Stomach (tissue), 9 donors: ENCODE measurements around the gene MPST. TPM values are rescaled to one million over a fixed set of nuclear protein-coding genes. Genes with fewer than 3 reads are reported as not detected.

Experiments
- DNase-seq, 2 donors: peaks; one replicate each; pipeline versions ENCODE4 v3.0.0 to v3.0.0-alpha.2; 2013 to 2019
- H3K27ac ChIP-seq, 5 donors: fragments of 200-600 bp in 4 of 5; sonication (generic) in 4 of 5; one replicate each; pipeline ENCODE4 v1.5.1; 2013 to 2019; ENCODE audit warnings: mild to moderate bottlenecking in 1 of 5, moderate library complexity in 1 of 5
- H3K27me3 ChIP-seq, 3 donors: fragments of 200-600 bp; sonication (generic); one replicate each; pipeline ENCODE4 v1.5.1; 2017 to 2019; ENCODE audit warnings: mixed run types in 1 of 3
- H3K36me3 ChIP-seq, 4 donors: fragments of 200-600 bp; sonication (generic); 1 replicate in 3 of 4; 2 replicates in 1 of 4; pipeline ENCODE4 v1.5.1; 2016 to 2019
- H3K4me1 ChIP-seq, 4 donors: fragments of 200-600 bp; sonication (generic); one replicate each; pipeline ENCODE4 v1.5.1; 2016 to 2019
- H3K4me3 ChIP-seq, 4 donors: fragments of 200-600 bp; sonication (generic) in 3 of 4; one replicate each; pipeline ENCODE4 v1.5.1; 2016 to 2019; ENCODE audit warnings: mild to moderate bottlenecking in 1 of 4
- H3K9me3 ChIP-seq, 4 donors: fragments of 200-600 bp; sonication (generic); one replicate each; pipeline ENCODE4 v1.5.1; 2016 to 2019
- EP300 ChIP-seq: sonication (generic); formaldehyde crosslinking; IDR thresholded peaks from one replicate; pipeline ENCODE4 v1.6.1; 2017; ENCODE audit warnings: antibody characterized with exemption
- POLR2A ChIP-seq, 4 donors: fragments of 450-650 bp; IDR thresholded peaks; one replicate each; pipeline ENCODE4 v1.6.1; 2016; ENCODE audit warnings: antibody characterized with exemption in 4 of 4, control low read depth in 2 of 4, mild to moderate bottlenecking in 1 of 4, moderate library complexity in 1 of 4
- POLR2AphosphoS5 ChIP-seq, 3 donors: sonication (generic); formaldehyde crosslinking; IDR thresholded peaks; one replicate each; pipeline ENCODE4 v1.6.1; 2016; ENCODE audit warnings: antibody characterized with exemption in 3 of 3
- WGBS, 5 donors: extraction: QIAGEN DNeasy Blood & Tissue Kit in 3 of 5; methylation state at CpG; one replicate each; pipeline versions ENCODE4 v1.1.5 to v1.1.7; 2013 to 2018; 5-methylcytosine and 5-hydroxymethylcytosine counted together
- intact Hi-C: fragments of 100-400 bp; cut with DNase I; formaldehyde crosslinking; loops from one replicate; pipeline ENCODE4 v1.15.1; 2023; ENCODE audit warnings: low total_unique reads
- polyA plus RNA-seq, 3 donors: library from polyadenylated mRNA; stranded (reverse); fragments of 200-250 nt; gene quantifications; one replicate each; pipeline ENCODE4 v1.2.3, GENCODE V29; 2013
- total RNA-seq, 5 donors: library from RNA; depleted of rRNA; stranded (reverse); fragments of >200 nt; gene quantifications; one replicate each; pipeline versions ENCODE4 v1.1.0 to v1.2.3, GENCODE V29; 2014 to 2016
- TF ChIP-seq, protein P1 (sequence below), 7 experiments: fragments of 450-650 bp in 4 of 7; fragments of 200-600 bp in 3 of 7; sonication (generic) in 3 of 7; IDR thresholded peaks; one replicate each; pipeline ENCODE4 v1.5.1; 2016 to 2019; ENCODE audit warnings: antibody characterized with exemption in 7 of 7, control low read depth in 2 of 7, mild to moderate bottlenecking in 1 of 7
- donor health status: healthy with polysubstance abuse.
- donor health status: Bipolar disorder and iron deficiency.
- donor health status: healthy.

The MPST gene
- total and polyA plus RNA-seq, 8 donors, result 48.3 to 1,943 (median 154) TPM

DNA sequence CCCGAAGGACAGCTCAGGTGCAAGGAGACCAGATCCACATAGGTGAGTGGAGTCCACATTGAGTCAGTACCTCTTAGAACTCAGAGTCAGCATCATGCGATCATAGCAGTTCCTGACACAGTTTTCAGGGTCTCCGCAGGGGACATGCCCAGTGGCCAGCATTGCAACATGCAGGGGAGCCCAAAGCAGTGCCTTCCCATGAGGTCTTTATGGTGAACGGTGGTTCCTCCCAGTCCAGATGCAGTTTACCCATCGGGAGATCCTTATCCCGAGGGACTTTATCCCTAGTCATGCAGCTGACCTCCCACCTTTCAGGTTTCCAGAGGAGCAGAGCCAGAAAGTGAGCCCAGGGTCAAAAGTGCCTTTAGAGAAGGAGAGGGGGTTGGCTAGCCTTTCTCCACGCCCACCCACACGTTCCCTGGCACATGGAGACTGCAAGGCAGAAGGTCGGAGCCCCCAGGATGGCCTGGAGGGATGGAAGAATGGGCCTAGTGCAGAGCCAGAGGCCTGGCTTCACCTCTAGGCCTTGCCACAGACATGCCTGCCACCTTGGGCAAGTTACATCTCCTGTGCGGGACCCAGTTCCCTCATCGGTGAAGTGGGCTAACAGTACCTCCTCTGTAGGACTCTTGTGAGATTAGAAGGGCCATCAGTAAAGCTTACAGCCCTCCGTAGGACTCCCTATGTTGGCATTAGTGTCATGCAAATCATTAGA lies 38.4 kb downstream of the MPST start:
- H3K4me3 ChIP-seq, result no peak overlapping the region
- intact Hi-C loops, result no loop called here
- WGBS, 5 donors, result 83 to 88% (median 87%) methylated on average over 10 to 12 of the region's 12 CpGs
- no peaks in the 10 kb centered on the region for H3K9me3 ChIP-seq
- no peak overlapping the region for H3K27ac ChIP-seq
- no peak for DNase-seq
- TF ChIP-seq POLR2AphosphoS5 (IDR thresholded peaks at IDR 0.05) (no peak), EP300 (no peak), POLR2A (IDR thresholded peaks at IDR 0.05) (no peak)
- TF ChIP-seq, protein P1, sequence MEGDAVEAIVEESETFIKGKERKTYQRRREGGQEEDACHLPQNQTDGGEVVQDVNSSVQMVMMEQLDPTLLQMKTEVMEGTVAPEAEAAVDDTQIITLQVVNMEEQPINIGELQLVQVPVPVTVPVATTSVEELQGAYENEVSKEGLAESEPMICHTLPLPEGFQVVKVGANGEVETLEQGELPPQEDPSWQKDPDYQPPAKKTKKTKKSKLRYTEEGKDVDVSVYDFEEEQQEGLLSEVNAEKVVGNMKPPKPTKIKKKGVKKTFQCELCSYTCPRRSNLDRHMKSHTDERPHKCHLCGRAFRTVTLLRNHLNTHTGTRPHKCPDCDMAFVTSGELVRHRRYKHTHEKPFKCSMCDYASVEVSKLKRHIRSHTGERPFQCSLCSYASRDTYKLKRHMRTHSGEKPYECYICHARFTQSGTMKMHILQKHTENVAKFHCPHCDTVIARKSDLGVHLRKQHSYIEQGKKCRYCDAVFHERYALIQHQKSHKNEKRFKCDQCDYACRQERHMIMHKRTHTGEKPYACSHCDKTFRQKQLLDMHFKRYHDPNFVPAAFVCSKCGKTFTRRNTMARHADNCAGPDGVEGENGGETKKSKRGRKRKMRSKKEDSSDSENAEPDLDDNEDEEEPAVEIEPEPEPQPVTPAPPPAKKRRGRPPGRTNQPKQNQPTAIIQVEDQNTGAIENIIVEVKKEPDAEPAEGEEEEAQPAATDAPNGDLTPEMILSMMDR (IDR thresholded peaks at IDR 0.05), result no peak
- H3K36me3 ChIP-seq, result peaks cover 8 to 88% (median 76%) of the 10 kb centered on the region in 4 donors
- H3K4me1 ChIP-seq, result peaks cover 3 to 13% (median 8%) of the 10 kb centered on the region in 4 donors
- no peaks in the 10 kb centered on the region for H3K27me3 ChIP-seq

DNA sequence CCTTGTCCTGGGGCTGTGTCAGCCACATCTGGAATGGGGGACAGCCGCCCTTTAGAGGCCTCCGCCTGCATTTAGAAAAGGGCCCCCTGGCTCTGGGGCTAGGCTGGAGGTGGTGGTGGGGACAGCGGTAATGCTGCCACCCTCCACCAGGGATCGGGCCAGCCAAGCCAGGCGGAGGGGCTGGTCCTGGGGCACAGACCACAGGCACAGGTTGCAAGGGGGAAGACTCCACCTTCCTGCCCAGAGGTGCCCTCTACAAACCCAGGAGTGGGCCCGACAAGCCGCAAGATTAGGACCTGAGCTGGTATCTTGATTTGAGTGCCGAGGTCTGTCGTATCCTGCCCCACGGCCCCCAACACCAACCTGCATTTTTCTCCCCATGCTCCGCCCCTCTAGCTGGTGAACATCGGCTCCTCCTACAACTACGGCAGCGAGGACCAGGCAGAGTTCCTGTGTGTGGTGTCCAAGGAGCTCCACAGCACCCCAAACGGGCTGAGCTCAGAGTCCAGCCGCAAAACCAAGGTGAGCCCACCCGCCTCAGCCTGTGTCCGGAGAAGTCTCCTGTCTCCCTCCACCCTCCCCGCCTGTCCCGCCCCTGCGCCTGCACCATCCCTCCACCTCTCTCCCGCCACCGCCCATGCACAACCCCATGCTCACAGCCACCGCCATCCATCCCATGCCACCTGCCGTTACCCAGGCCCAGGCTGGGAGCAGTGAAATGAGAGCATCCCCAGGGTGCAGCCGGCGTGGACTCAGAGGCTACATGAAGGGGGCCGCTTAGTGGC lies 39.6 kb downstream of the MPST start:
- Histone ChIP-seq H3K4me1 (peaks cover 0 to 3% (median under 1%) of the 10 kb centered on the region in 4 donors), H3K27ac (no peak overlapping the region), H3K9me3 (no peaks in the 10 kb centered on the region), H3K27me3 (no peaks in the 10 kb centered on the region), H3K4me3 (no peak overlapping the region), H3K36me3 (peaks cover 8 to 84% (median 73%) of the 10 kb centered on the region in 4 donors)
- TF ChIP-seq EP300 (no peak), POLR2A (IDR thresholded peaks at IDR 0.05) (no peak), POLR2AphosphoS5 (IDR thresholded peaks at IDR 0.05) (no peak)
- TF ChIP-seq, protein P1 (IDR thresholded peaks at IDR 0.05), result no peak
- 89 to 93% (median 92%) methylated on average over 25 to 28 of the region's 28 CpGs for WGBS, 5 donors
- DNase-seq, result no peak
- intact Hi-C loops, result no loop called here

DNA sequence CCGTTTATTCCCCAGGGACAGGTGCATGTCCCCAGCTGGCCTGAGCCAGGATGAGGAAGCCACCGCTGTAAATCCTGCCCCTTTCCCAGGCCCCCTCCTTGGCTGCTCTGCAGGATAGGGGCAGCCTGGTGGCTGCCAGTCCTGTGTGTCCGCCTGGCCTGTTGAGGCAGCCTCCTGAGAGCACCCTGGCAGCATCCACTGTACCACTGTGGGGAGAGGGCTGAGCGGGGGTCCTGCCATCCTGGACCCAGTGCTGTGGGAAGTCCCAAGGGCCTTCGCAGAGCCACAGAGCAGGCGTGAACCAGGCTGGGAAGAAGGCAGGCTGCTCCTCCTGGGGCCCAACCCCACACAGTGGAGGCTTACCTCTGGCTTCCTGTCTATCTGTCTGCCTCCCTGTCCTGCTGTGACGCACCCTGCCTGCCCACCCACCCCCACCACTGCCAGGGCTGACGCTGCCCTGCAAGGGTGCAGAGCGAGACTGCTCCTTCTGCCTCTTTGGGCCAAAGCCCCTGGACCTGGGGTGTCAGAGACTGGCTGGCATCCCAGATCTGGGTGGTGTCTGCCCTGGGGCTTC lies 40.4 kb downstream of the MPST start:
- Histone ChIP-seq H3K4me1 (no peaks in the 10 kb centered on the region), H3K27me3 (no peaks in the 10 kb centered on the region), H3K4me3 (no peak overlapping the region), H3K9me3 (no peaks in the 10 kb centered on the region), H3K36me3 (peaks cover 8 to 76% (median 70%) of the 10 kb centered on the region in 4 donors), H3K27ac (no peak overlapping the region)
- WGBS, 5 donors, result 81 to 91% (median 84%) methylated on average over 6 to 9 of the region's 9 CpGs
- no peak for DNase-seq
- intact Hi-C loops, result no loop called here
- TF ChIP-seq, protein P1 (IDR thresholded peaks at IDR 0.05), result no peak
- TF ChIP-seq POLR2A (IDR thresholded peaks at IDR 0.05), result no peak
- no peak for TF ChIP-seq POLR2AphosphoS5 (IDR thresholded peaks at IDR 0.05)
- TF ChIP-seq EP300, result no peak

DNA sequence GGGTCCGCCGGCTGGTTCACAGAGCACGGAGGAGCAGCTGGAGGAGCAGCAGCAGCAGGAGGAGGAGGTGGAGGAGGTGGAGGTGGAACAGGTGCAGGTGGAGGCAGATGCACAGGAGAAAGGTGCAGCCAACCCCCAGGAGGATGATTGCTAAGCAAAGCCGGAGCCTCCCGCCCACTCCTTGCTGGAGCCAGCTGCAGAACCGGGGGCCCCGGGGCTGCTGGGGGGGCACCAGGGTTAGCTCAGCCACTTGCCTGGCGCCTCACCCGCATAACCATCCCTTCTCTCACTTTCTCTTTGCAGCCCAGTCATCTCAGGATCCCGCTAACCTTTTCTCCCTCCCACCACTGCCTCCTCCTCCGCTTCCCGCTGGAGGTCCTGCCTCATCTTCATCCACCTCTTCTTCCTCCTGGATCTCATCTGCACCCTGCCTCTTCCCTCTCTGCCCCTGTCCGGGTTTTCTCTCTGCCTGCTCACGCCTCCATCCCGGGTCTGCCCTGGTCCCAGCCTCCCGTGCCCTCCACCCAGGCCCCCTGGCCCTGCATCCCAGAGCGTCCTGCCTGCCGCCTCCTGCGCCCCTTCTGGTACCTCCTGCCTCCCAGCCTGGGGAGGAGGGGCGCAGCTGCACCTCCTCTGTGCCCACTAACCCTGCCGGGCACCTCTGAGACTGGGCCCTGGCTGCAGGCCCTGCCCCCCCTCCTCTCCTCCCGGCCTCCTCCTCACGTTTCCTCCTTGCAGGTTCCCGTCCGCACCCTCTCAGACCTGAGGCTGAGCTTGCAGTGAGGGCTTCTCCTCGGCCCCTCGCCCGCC lies 41.5 kb downstream of the MPST start:
- no peak overlapping the region for H3K4me3 ChIP-seq
- no peaks in the 10 kb centered on the region for H3K9me3 ChIP-seq
- no peak overlapping the region for H3K27ac ChIP-seq
- 75 to 84% (median 81%) methylated on average over 26 to 28 of the region's 28 CpGs for WGBS, 5 donors
- intact Hi-C loops, result no loop called here
- DNase-seq, result no peak
- H3K27me3 ChIP-seq, result peaks cover 0 to 10% (median 0%) of the 10 kb centered on the region in 3 donors
- TF ChIP-seq EP300 (no peak), POLR2AphosphoS5 (IDR thresholded peaks at IDR 0.05) (no peak), POLR2A (IDR thresholded peaks at IDR 0.05) (no peak)
- TF ChIP-seq, protein P1 (IDR thresholded peaks at IDR 0.05), result no peak
- H3K36me3 ChIP-seq, result peaks cover 8 to 66% (median 59%) of the 10 kb centered on the region in 4 donors
- no peaks in the 10 kb centered on the region for H3K4me1 ChIP-seq
